HG02759 (cell line): ENCODE data around the gene ANKMY1.

Source experiments
- ATAC-seq: cut with Tn5 transposase; IDR thresholded peaks from one replicate; pipeline ENCODE4 v1.9.1; 2021; ENCODE audit warnings: mild to moderate bottlenecking, moderate library complexity; ENCODE audit not compliant: unreplicated experiment

Gene ANKMY1

GRCh38 chr2:240478346-240479110 lies 79.3 kb downstream of the ANKMY1 start:
- no peak for ATAC-seq

DNA sequence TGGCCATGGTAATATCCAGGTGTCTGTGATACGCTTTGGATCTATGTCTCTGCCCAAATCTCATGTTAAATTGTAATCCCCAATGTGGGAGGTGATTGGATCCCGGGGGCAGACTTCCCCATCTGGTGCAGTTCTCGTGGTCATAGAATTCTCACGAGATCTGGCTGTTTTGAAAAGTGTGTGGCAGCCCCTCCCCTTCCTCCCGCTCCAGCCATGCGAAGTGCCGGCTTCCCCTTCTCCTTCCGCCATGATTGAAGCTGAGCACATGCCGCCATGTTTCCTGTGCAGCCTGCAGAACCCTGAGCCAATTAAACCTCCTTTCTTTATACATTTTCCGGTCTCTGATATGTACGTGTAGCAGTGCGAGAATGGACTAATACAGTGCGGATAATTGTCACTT lies 79.9 kb downstream of the ANKMY1 start:
- ATAC-seq: no peak

DNA sequence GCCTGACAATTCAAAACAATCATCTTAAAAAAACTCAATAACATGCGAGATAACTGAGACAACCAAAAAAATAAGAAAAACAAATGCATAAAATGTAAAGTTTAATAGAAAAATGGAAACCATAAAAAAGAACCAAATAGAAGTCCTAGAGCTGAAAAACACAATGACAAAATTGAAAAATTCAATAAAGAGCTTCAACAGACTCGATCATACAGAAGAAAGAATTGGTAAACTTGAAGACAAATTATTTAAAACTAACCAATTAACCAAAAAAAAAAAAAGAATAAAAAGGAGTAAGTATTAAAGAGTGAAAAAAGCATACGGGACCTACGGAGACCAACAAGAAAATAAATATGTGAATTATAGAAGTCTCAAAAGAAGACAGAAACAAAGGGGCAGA lies 84.6 kb downstream of the ANKMY1 start:
- no peak for ATAC-seq

DNA sequence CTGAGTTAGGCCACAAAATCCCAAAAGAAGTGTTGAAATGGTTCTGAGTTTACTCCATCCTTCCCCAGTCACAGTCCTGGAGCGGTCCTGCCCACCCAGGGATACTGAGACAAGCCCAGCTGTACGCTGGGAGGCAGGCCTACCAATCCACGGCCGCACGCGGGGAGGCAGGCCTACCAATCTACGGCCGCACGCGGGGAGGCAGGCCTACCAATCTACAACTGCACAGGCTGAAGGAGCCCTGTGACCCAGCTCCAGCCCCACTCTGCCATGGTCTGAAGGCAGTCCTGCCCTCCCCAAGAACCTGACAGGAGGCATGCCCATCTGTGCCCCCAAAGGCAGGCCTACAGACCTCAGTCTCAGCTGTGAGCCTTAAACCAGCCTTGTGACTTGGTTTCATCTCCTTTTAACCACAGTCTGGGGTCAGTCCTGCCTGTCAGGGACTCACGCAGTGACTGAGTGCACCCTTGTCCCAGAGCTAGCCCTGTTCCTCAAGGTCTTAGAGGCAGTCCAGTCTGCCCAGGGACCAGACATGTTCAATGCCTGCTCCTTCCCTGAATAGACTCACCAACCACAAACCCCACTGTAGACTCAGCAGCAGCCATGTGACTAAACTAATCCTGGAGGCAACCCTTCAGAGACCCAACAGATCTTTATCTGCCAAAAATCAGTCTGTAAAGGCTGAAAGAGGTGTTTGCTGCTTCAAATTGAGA lies 85.6 kb downstream of the ANKMY1 start:
- ATAC-seq: no peak

DNA sequence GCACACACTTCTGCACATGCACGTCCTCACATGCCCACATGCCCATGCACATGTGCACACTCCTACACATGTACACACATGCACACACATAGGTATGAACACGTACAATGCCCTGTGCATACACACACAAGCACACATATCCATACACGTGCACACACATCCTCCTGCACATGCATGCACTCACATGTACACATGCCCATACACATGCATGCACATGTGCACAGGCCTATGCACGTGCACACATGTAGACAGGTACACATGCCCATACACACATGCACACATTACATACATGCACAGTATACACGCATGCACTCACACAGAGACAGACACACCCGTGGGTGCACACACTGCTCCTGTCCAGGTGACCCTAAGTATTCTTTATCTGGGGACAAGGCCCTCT lies 88.0 kb downstream of the ANKMY1 start:
- ATAC-seq: no peak

DNA sequence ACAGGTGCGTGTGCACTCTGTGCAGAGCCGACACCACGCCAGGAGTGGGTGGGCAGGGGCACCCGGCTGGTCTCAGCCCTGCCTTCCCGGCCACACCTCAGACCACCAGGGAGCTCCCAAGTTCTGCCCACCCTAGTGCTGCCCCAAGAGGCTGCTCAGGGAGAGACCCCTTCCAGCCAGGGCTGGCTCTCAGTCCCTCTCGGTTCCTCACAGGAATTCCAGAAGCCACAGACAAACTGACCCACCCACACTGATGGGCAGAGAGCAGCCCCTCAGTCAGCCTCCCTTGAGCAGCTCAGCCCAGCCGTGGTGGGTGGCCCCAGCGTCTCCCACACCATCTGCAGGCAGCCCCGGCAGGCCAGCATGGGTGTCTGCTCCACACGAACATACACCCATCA lies 88.5 kb downstream of the ANKMY1 start:
- no peak for ATAC-seq

DNA sequence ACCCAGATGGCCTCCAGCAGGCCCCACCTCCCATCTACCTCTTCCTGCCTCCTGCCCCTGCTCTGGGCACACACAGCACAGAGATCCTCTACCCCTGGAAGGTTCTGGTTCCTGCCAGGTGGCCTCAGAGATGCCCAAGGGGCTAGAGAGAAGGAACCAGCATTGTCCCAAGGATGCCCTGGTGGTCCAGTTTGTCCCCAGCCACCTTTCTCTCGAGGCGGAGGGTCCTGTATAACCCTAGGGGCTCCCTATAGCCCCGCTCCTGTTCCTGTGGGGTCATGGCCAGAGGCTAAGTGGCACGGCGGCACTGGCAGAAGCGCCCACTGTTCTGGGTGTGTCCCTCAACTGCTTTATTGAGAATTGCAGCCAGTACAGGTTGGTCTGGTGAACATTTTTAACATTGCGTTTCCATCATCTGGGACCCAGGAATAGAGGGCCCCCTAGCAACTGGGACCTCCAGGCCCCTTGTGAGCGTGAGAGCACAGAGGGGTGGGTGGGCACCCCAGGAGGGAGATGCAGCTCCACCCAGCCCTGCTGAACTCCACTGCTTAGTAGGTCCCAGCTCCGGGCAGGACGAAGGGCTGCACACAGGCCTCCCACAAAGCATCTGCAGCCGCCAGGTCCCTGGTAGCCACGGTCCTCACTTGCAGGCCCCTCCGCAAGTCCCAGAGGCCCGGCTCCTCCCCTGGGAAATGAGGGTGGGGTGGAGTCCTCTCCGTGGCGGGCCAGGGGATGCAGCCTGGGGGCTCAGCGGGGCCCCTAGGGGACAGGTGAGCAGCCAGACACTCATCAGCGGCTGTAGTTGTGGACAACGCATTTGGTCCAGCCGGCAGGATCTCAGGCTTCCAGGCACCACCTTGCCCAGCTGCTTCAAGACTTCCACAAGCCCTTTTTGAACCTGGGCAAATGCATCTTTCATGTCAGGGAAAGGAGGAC lies 89.2 kb downstream of the ANKMY1 start:
- ATAC-seq: no peak

GRCh38 chr2:240467659-240468302 lies 90.0 kb downstream of the ANKMY1 start:
- ATAC-seq: no peak

GRCh38 chr2:240467149-240467642 lies 90.6 kb downstream of the ANKMY1 start:
- ATAC-seq: no peak

- no peak for ATAC-seq
Measured at GRCh38 chr2:240466579-240467148, 91.1 kb downstream of the ANKMY1 start.

- no peak for ATAC-seq
Measured at GRCh38 chr2:240465765-240466578, 91.8 kb downstream of the ANKMY1 start.

GRCh38 chr2:240465268-240465764 lies 92.5 kb downstream of the ANKMY1 start:
- ATAC-seq: no peak

DNA sequence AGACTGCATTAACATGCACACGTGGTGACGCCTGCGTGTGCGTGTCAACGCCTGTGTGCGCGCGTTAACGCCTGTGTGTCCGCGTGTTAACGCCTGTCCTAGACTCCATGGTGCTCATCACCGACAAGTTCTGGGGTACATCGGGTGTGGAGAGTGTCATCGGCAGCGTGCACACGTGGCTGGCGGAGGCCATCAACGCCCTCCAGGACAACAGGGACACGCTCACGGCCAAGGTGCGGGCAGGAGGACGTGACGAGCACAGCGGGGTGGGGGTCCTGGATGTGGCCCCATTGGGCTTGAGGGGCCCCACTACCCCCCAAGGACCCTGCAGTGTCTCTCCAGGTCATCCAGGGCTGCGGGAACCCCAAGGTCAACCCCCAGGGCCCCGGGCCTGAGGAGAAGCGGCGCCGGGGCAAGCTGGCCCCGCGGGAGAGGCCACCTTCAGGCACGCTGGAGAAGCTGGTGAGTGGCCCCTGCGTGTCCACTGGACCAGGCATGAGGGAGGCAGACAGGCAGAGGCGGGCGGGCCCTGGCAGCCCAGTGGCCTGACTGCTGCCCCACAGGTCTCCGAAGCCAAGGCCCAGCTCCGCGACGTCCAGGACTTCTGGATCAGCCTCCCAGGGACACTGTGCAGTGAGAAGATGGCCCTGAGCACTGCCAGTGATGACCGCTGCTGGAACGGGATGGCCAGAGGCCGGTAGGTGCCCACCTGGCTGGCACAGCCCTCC lies 93.1 kb downstream of the ANKMY1 start:
- no peak for ATAC-seq

DNA sequence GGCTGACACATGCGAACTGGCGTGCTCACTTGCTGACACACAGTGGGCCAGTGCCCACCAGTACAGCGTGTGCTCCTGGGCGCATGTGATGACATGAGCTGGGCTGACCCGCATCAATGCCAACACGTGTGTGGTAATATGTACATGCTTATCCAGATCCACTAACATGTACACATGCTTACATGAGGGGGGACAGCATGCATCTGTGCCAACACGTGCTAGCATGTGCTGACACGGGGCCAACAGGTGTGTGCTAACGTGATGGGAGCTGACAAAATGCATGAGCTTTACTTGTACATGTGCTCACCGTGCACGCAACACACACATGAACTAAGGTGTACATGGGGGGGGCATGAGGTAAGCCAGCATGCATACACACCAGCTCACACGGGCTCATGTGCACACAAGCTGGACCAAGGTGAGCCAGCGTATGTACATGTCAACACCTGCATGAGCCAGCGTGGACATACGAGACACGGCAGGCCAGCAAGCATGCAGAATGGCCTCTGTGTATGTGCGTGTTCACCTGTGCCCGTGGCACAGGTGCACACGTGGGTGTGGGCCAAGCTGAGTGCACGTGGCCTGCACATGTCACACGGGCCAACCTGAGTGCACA lies 93.8 kb downstream of the ANKMY1 start:
- ATAC-seq: no peak

DNA sequence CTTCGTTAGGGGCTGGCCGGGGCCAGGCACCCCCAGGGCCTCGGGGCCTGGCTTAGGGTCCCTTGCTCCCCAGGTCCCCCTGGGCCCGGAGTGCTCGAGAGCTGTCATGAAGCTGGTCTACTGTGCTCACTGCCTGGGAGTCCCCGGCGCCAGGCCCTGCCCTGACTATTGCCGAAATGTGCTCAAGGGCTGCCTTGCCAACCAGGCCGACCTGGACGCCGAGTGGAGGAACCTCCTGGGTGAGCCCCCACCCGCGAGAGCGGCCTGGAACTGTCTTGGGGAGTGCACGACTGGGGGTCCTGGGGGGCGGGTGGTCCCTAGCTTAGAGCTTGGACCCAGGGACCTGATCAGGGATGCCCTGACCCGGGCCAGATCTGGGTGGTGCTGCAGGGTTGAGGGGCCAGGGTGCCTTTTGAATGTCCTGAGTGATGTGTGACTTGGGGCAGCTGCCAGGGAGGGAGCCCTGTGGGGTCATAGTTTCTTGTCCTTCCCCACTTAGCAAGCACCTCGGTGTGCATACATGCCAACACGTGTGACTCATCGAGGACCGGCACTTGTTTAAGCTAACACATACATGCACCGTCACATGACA lies 94.4 kb downstream of the ANKMY1 start:
- ATAC-seq: no peak

DNA sequence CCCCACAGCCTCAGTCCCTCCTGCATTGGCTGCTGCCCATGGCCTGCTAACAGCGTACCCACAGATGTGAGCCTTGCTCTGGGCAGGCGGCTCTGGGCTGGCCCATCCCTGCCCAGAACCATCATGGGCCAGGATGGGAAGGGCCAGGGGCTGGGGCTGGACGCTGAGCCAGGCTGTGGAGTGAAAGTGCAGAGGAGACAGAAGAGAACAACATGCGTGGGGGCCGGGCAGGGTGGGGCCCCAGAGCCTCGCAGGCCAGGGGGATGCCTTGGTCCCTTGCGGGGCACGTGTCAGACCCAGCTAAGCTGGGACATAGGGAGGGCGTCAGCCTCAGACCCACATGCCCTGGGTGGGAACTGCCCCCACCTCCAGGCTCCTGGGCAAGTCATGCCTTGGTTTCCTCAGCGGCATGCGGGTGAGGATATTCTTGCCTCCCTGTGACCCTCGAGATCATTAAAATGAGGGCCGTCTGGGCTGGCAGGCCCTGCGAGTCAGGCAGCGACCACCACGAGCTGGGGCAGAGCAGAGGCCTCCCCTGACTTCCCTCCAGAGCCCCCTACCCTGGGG lies 95.0 kb downstream of the ANKMY1 start:
- no peak for ATAC-seq

DNA sequence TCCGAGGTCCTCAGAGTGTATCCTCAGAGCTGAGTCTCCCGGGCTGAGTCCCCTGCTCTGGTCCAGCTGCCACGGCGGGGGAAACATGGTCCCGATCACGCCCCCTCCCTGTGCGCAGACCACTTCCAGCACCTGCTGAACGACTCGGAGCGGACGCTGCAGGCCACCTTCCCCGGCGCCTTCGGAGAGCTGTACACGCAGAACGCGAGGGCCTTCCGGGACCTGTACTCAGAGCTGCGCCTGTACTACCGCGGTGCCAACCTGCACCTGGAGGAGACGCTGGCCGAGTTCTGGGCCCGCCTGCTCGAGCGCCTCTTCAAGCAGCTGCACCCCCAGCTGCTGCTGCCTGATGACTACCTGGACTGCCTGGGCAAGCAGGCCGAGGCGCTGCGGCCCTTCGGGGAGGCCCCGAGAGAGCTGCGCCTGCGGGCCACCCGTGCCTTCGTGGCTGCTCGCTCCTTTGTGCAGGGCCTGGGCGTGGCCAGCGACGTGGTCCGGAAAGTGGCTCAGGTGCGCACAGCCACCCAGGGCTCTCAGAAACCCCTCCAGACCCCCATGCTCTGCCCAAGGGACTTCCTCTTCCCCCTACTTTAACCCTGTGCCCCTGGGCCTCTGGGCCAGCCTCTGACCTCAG lies 95.6 kb downstream of the ANKMY1 start:
- ATAC-seq: no peak
